NOMO-1 treated with dmso at 0.1 percent for 144 hours (cell line): ENCODE data around the gene MCAT.
"Not testable (repeated sequence)": the region's sequence is repeated elsewhere in the genome, so short reads cannot be mapped to it uniquely, and the experiment has no call there.

Experiments used
- DNase-seq: peaks from one replicate; lab custom pipeline; 2025; ENCODE audit not compliant: unreplicated experiment; lab: John Stamatoyannopoulos, UW

MCAT gene

DNA sequence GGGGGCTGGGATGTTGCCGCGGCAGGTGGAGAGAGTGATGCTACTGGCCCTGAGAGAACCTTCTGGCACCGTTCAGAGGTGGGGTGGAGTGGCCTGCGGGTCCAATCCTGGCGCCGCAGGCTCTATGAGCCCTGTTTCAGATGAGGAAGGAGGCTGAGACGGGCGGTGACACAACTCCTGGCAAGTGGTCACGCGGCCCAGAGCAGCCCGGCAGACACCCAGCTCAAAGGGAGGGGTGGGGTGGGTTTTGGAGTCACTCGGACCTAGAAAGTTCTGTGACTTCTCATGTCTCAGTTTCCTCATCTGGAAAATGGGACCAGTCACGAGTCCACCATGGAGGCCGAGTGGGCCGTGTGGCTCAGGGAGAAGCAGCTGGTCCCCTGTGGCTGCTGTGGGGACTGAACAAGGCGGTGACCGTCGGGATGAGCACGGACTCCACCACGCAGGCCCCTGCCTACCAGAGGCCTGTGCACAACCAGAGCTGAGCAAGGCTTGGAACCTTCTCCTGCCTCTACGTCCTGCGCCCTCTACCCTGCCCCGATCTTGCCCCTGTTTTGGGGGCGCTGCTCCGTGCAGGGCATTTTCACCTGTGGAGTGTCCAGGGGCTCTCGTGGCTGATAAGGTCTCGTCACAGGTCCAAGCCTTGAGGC is 11.8 kb upstream of the MCAT start:
- DNase-seq = peak; percentile 31

DNA sequence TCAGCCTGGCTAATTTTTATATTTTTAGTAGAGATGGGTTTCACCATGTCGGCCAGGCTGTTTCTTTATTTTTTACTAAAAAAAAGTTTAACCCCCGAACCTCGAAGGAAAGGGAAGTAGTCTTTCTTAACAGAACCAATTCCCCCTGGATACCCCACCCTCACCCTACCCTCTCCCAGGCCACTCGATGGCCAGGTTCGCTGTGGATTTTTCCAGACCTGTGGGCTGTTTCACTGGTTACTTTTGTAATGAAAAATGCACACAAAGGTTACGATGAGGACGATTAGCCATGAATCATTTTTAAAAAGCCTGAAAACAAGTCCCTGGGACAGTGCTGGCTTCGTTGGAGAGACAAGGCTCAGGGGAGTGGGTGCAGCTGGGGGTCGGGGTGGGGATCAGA is 10.7 kb upstream of the MCAT start:
- DNase-seq = no peak

DNA sequence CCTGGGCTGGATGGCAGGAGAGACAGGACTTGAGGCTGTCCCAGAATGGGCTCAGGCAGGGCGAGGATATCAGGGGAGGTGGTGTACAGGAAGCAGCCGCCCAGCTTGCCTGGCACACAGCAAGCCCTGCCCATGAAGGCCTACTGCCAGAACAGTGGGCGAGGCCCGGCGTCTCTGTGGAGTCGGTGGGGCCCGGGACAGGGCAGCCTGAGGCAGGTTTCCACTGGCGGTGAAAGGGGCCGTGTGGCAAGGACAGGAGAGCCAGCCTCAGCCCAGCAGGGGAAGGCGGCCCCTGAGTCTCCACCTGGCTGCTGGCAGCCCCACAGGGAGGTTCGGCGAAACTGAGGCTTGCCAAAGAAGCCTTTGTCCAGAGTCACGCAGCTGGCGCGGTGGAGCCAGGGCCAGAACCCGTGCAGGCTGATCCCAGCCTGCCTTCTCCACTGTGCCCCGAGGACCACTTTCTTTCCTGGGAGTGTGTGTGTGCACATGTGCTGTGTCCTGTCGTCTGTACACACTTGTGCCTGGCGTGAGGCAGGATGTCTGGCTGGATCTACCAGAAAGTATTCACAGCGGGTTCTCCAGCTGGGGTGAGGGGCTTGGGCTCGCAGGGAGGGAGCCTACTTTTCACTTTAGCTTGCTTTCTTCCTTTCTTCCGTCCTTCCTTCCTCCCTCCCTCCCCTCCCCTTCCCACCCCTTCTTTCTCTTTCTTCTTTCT is 9.3 kb upstream of the MCAT start:
- no peak for DNase-seq

DNA sequence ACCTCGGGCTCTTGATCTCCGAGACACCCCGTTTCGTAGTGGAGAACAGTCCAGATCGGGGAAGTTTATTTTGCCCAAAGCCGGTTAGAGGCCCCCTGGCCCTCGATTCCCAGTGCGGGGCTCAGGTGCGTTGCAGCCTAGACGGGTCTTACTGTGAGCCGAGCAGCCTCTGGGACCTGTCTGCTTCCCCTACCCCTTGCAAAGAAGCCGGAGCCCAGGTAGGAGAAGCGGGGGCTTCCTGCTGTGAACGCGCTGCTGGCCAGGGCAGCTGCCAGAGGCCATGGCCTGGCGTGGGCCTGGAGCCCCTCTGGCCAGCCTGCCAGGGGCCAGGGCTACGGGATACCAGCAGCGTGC is 8.8 kb upstream of the MCAT start:
- no peak for DNase-seq

DNA sequence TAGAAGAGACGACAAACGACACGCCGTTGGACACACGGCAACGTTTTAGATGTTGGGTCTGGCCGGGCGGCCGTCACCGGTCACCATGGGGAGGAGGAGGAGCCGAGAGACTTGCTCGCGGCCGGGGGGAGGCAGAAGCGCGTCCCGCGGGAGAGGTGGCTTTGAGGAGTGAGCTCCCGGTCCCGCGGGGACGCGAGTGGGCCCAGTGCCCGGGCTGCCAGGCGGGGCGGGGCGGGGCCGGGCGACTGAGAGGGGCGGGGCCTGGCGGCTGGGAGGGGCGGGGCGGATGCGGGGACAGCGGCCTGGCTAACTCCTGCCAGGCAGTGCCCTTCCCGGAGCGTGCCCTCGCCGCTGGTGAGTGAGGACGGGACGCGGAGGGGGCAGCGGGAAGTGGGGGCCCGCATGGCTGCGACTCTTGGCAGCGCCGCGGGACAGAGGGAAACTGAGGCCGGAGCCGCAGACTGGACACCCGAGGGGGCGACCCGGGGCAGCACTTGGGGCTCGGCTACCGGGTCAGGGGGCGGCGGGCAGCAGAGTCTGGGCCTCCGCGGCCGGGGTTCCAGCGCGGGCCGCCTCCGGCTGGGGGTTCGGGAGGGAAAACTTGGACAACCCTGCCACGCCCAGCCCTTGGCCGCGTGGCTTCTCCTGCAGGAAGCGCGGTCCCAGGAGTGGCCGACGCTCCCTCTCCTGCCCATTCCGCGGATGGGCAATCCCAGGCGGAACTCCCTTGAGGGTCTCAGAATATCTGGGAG is 8.2 kb upstream of the MCAT start, which contains the start of gene TSPO:
Gene TSPO (plus strand): TSS at position 309 of the 752 bp plus-strand sequence. CDS start 7,680 bp downstream, outside the sequence.
- peak; percentile 13 for DNase-seq

DNA sequence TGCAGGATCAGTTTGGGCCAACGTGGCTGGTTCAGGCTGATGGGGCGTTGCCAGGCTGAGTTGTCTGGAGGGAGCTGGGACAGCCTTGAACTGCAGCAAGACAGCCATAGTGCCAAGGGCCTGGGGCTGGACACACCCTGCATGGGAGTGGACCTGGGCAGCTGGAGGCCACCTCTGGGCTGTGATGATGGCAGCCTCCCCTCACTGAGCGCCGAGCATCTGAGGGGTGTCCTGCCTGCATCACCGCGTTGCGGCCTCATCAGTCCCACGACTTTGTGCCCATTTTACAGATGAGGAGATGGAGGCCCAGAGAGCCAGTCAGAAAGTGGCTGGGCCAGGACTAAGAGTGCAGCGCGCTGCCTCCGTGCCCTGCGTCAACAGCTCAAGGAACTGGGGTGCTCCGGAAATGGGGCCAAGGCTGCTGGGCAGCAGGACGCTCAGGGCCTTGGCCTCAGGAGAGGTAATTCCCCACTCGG is 7.6 kb upstream of the MCAT start:
- DNase-seq = no peak

DNA sequence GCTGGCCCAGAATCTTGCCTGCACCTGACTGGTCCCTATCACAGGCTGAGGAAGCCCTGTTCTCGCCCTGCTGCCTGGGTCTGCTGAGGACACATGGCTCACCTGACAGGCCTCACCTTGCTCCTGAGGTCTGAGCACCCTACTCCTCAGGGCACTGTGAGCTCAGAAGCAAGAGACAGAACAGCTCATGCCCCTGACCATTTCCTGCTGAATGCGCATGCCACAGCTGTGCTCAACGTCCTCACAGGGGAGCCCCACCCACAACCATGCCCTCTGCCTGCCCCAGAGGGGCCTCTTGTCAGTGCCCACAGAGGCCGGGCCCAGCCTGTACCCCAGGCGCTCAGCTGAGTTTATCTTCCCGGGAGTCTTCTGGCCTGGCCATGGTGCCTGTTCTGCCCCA is 5.4 kb upstream of the MCAT start:
- peak; percentile 16 for DNase-seq

DNA sequence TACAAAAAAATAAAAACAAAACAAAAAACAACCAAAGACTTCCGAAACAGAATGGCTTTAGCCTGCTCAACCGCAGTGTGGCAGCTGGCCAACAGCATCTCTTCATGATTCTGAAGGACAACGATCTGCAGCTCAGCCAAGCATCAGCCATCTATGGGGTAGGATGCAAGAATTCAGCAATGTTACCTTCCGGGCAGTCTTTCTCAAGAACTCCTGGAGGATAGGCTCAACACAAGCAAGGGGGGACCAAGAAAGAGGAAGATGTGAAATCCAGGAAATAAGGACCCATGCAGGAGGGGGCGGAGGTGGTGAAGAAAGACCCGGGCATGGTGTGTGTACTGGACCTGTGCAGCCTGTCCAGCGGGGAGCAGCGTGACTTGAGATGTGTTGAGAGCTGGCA is 4.6 kb upstream of the MCAT start:
- peak; percentile 57 for DNase-seq

DNA sequence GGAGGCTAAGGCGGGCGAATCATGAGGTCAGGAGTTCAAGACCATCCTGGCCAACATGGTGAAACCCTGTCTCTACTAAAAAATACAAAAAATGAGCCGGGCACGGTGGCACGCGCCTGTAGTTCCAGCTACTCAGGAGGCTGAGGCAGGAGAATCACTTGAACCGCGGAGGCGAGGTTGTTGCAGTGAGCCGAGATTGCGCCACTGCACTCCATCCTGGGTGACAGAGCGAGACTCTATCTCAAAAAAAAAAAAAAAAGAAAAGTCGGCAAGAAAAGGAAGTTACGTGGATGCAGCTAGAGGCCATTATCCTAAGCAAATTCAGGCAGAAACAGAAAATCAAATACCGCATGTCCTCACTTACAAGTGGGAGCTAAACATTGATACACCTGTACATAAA is 3.1 kb upstream of the MCAT start:
- DNase-seq = not testable (repeated sequence)

DNA sequence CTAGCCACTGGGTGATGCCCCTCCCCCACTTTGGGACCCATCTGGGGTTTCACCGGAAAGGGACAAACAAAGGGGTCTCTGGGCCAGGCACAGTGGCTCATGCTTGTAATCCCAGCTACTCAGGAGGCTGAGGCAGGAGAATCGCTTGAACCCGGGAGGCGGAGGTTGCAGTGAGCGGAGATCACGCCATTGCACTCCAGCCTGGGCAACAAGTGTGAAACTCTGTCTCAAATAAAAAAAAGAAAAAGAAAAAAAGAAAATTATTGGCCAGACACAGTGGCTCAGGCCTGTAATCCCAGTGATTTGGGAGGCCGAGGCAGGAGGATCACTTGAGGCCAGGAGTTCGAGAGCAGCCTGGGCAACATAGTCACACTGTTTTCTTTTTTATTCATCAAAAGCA is 2.2 kb upstream of the MCAT start:
- DNase-seq = not testable (repeated sequence)

DNA sequence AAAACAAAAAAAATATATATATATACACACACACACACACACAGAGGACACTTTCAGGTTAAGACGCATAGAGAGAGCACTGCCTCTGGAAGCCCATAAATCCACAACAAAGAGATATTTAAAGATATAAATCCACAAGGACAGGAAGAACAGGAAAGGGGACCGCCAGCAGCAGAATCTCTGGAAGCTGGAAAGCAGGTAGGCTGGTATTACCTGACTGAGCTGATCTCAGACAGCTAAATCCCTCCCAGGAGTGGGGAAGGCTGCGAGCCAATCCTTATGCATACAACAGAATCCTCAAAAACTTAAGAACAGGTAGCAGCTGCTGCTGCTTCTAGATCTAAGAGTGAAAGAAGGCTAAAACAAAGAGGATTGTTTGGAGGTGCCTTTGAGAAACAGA is 1.8 kb upstream of the MCAT start:
- DNase-seq = no peak

DNA sequence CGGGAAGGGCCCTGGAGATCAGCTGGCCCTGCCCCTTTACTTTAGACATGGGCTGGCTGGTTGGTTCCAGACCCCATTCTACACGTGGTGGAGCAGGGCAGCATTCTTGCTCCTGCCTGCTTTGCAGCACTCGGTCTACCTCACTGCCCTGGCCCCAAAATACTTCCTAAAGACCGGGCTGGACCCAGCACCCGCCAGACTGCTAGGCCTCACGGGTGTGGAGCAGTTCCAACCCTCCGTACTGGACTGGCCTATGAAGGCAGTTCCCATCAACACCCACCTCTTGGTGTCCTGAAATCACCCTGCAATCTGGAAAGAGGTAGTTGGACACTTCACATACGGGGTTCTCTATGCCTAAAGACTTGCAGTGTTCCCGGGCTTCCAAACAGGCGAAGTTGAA is 6.4 kb downstream of the MCAT start:
- no peak for DNase-seq

DNA sequence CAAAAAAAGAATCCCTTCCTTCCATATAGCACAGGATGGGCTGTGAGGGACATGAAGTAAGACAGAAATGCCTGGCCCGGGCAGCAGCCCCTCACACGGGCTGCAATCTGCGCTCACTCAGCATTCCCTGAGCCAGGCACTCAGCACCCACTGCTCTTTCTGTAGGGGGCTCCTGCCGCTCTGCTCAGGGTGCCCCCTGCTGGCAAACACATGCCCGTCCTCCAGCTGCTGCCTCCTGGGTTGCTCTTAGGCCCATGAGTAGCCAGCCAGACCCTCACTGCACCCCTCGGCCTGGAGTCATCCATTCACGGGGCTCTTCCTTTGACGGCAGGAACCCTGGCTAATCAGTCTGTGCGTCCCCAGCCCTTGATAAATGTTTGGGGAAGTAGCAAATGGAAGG is 6.9 kb downstream of the MCAT start:
- peak; percentile 57 for DNase-seq

DNA sequence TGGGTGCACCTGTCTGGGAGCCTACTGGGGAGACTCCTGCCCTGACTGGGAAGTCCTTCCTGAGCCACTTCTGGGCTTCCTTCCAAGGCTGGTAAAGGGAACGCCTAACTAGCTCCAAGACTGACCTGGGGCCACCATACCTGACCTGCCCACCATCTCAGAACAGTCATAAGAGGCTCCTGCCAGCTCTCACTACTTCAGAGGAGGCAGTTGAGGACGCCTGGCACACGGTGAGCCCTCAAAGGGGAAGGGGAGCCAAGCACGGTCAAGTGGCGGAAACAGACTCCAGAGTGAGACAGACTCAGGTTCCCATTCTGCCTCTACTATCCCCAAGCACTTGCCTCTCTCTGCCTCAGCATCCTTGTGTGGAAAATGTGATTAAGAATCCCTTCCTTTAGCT is 7.6 kb downstream of the MCAT start:
- DNase-seq = no peak

DNA sequence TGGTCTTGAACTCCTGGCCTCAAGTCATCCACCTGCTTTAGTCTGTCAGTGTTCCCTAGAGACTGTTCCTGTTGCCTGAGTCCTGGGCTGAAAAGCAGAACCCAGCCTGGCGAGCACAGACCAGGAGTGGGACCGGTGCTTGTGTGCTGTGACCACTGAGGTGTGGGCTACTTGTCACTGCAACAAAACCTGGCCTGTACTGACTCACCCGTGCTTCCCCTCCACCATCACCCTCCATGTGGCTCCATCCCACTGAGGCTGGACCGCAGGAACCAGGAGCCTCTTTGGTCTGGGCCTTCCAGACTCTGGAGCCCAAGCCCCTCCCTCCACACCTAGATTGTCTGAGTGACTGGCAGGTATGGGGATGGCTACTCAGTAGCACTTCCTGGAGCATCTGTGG is 8.6 kb downstream of the MCAT start:
- DNase-seq = no peak

DNA sequence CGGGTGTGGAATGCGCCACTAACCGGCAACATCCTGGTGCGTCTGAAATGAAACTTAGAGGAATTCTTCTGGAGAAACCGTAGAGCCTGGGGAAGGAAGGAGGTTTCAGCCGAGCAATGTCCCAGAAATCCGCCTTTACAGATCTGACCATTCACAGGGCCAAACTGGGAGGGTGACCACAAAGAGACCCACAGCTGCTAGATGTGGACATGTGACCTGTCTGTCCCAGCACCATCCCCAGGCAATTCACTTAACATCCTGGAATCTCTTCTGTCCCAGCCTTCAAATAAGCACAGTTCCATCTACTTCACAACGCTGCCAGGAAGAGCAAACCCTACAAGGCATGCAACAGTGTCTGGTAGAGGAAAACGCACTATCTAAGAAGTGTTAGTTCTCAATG is 9.8 kb downstream of the MCAT start:
- DNase-seq = no peak

DNA sequence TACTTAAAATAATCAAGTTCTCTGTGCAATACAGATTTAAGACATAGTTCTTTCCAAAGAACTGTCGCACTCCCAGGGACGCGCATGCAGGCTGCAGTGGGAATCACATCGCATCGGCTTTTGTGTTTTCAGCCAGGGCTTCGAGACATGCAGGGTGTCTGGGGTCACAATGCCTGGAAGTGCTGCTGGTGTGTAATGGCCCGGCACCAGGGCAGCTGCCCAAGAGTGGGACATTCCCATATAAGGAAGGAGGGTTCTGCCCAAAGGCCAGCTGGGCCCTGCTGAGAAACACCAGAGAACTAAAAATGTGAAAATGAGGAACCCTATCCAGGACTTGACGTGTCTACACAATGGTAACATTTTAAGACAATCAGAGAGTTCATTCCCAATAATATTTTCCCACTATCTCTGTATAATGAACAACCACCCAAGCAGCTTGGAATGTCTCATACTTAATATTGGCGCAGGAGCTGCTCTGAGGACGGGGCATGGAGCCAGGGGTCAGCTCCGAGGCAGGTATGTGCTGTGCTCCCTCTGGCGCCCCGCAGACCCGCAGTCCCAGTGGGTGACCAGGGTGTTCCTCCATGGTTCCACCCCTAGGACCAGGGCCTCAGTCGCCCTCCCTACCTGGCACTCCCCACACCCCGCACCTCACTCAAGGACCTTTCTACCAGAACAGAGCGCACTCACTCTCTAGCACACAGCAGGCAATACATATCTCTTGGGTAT is 11.3 kb downstream of the MCAT start:
- no peak for DNase-seq

DNA sequence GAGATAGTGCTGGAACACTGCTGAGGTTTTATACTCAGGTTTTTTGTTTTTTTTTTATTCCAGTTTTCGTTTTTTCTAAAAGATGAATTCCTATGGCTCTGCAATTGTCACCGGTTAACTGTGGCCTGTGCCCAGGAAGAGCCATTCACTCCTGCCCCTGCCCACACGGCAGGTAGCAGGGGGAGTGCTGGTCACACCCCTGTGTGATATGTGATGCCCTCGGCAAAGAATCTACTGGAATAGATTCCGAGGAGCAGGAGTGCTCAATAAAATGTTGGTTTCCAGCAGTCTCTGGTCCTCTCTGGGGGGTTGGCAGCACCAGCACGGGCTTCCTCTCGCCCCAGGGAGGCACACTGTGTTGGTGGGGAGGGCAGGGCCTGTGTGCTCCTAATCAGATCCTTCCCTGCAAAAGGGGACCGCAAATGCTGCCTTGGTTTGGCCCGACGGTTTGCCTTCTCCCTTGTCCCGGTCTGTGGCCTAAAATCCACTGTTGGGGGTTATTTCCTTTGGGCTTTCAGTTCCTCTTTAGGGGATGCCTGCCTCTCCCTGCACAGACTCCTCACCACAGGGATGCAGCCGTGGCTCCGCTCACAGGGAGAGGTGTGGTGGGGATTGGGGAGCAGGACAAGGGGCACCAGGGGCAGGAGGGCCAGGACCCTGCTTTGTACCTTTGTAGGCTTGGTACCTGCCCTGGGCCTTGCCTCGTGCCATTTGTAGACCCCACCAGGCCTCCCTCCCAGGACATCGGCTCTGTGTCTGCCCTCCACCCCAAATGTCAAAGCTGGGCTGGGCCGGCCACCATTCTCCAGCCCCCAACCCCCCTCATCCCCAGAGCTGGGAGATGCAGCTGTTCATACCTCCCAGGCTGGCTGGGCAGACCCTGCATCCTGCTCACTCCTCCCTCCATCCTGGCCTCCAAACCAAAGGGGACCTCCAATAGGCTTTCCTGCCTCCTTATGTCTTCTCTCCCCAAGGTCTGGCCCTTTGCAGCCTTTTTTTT is 13.5 kb downstream of the MCAT start:
- DNase-seq = peak; percentile 18

DNA sequence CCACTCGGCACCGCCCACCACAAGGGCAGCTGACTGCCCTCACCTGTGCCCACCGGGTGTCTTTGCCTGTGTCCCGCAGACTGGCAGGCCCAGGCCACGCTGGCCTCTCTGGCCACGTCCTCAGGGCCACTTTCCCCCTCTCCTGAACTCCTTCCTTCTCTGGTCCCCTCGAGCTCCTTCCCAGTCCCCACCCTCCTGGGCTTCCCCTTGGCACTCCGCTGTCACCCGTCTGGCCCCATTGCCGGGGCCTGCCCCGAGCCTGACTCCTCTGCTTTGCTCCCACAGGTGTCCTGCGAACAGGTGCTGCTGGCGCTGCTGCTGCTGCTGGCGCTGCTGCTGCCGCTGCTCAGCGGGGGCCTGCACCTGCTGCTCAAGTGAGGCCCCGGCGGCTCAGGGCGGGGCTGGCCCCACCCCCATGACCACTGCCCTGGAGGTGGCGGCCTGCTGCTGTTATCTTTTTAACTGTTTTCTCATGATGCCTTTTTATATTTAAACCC is 14.2 kb downstream of the MCAT start:
- DNase-seq = no peak

DNA sequence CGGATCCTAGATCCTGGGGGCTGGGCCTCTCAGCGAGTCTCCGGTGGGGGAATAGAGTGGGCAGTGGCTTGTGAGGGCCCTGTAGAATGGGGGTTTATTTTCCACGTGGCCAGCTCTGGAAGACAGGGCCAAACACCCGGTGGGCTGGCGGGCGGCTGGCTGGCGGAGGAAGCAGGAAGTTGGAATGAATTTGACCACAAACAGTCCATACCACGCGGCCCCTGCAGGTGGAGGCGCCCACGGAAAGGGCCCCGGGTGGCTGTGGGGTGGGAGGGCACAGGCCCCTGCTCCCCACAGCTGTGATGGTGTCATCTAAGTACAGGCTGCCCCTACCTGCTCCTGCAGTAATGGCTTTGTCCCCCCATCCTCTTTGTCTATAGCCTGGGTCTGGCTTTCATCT is 15.1 kb downstream of the MCAT start:
- no peak for DNase-seq
